TTC549 (cell line): ENCODE measurements around the gene LRRC39.

Experiments
- FAIRE-seq: peaks from 2 replicates; lab custom pipeline; 2012; peaks lifted over from hg19 to GRCh38; lab: Jason Lieb, UNC

Gene LRRC39

DNA sequence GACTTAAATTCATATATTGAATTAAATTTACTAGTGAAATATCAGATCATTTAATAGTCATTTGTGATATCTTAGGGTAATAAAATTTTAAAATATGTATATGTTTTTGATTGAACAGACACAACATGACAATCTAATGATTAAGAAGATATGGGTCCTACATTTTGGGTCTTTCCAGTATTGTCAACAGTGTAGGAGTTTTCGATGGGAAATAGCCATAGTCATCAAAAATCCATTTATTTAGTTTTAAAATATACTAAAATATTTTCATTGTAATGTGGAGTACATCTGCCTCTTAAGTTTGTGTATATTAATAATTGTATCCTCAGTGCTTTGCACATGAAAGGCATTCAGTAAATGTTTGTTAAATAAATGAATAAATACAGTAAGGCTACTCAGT is 31.1 kb downstream of the LRRC39 start:
- FAIRE-seq: peak; percentile 45

DNA sequence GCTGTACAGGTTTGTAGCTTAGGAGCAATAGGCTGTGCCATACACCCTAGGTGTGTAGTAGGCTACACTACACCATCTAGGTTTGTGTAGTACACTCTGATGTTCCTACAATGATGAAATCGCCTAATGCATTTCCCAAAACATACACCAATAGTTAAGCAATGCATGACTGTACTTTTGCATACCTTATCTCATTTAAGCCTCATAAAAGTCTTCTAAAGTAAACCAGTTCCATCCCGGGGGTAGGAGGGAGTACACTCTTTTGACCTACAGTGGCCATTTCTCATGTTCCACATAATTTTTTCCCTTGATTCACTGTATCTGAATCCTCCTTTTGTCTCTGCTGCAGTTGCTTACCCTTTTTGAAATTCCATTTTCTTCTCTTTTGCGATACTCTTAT is 32.9 kb downstream of the LRRC39 start:
- no peak for FAIRE-seq

DNA sequence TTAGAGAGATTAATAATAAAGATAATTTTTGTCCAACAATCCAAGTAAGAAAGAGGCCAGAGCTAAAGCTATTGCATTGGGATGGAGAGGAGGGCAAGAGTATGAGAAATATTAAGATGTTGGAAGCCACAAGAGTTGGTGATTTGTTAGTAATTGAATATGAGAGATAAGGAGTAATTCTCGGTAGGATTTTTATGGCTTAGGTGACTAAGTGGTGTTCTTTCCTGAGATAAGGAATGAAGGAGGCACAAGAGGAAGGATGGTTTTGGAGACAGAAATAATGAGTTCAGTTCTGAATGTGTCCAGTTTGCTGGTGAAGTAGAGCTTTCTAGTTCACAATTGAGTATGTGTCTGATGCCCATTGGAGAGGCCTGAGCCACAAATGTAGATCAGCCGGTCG is 35.7 kb downstream of the LRRC39 start:
- FAIRE-seq: no peak

DNA sequence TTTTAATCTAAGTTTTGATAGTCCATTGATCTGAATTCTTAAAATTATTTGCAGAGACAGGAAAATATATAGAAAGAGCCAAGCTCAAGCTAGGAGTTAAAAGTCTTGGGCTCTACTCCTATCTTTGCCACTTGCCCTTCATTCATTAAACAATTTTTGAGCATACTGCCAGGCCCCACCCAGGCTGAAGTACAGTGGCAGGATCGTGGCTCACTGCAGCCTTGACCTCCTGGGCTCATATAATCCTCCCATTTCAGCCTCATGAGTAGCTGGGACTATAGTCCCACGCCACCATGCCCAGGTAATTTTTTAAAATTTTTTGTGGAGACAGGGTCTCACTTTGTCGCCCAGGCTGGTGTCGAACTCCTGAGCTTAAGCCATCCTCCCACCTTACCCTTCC is 36.9 kb downstream of the LRRC39 start:
- no peak for FAIRE-seq

DNA sequence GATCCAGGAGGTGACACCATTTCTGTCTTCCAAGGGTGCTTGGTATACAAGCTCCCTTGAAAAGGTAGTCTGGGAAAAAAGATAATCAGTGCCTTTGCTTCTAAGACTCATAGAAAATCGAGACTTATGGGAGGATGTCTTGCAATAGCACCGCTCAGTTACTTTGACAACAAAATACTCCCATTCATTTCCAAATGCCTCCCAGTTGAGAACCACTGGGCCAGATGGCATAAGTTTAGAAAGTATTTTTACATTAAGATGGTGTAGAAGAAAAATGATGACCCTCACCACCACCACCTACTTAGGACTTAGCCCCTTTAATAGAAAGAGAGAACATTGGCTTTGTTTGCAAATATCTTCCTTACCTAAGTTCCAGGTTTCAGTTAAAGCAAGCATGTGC is 40.5 kb downstream of the LRRC39 start:
- FAIRE-seq: no peak

DNA sequence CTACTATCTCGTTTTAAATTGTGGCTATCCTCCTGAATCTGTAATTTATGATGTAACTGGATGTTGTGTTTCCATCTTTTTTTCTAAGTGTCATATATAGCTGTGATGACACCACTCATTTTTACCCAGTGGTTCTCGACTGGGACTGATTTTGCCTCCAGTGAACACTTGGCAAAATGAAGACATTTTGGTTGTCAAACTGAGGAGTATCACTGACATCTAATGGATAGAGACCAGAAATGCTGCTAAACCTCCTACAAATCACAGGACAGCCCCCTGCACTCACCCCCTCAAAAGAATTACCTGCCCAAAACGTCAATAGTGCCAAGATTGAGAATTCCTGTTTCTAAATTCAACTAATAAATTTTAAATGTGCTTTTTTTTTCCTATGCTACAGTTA is 43.2 kb downstream of the LRRC39 start:
- no peak for FAIRE-seq

DNA sequence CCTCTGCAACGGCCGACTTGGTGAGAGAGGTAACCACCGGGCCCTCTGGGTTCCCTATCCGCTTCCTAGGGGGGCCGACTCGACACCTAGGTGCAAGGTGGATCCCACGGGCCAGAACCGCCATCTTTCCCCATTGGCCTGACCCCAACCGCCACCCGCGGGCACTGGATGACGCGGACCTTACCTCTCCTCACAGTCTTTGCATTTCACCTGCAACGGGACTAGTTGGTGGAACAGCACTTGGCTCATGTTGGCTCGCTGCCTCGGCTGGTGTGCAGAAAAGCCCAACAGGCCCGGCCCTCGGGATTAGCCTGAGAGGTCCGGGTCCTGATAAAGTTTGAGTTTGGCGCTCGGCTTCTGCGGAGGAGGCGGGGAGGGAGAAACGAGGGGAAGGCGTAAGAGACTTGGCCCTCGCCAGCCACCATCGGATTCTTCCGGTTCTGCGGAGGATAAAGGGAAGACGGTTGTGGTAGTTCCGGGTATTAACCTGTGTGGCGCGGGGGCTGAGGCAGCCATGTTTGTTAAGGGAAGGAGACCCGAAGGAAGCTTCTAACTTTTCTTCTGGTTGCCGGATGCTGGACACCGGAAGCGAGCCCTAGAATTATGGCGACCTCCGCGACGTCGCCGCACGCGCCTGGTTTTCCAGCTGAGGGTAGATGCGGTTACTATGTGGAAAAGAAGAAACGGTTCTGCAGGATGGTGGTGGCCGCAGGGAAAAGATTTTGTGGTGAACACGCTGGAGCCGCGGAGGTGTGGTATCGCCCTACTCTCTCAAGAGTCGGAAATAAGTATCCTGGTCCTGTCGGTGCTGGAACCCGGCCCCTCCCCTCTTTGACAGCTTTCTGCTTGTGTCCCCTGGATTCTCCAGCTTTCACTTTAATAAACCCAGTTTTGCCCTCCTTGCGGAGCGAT is 45.2 kb downstream of the LRRC39 start, which contains the start of the genes SASS6 and TRMT13:
Gene SASS6, minus strand, starts transcription at position 365 of the 912 bp plus-strand sequence. Its CDS starts 116 bp downstream, at position 249.
Gene TRMT13, plus strand, starts transcription at position 598 of the 912 bp plus-strand sequence. Its CDS starts 6 bp downstream, at position 604.
- peak; percentile 93 for FAIRE-seq

DNA sequence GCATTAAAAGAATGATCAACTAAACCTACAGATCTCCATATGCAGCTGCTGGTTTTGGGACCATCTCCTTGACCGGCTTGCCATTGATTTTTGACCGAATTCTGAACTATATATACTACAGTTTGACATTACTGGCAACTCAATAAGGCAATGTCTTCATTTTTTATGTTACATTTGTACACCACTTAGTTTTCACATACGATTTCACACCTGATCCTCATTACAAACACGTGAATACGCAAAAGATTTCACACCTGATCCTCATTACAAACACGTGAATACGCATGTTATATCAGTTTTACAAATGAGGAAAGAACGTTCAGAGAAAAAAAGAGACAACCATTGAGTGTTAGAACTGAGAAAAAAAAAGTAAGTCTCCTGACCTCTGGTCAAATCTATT is 46.4 kb downstream of the LRRC39 start:
- no peak for FAIRE-seq

DNA sequence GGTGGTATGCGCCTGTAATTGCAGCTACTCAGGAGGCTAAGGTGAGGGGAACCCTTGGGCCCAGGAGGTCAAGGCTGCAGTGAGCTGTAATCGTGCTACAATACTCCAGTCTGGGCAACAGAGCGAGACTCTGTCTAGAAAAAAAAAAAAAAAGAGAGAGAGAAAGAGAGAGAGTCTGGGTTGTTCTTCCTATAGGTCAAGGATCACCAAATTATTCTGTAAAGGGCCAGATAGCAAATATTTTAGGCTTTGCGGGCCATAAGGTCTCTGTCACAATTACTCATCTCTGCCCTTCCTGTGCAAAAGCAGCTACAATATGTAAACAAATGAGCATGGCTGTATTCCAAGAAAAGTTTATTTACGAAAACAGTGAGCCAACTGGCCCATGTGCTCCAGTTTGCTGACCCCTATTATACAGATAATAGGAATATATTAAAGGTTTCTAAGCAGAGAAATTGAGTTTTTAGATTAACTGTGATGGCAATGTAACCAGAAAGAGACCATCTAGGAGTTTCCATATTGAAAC is 47.4 kb downstream of the LRRC39 start:
- no peak for FAIRE-seq

DNA sequence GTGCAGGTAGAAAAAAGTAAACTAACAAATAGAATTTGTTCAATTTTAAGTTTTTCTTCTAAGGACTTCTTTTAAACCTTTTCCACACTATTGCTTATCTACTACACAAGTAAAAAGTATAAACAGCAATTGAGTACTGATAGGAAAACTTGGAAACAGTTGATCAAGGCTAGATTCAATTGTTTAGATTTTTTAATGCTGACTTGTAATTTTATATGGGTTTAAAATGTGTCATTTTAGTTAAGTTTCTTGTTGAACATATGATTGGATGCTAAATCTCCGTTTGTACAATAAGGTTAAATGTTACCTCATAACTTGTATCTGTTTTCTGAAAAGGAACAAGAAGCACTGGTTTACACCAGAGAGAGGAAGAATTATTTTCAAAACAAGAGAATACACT is 50.8 kb downstream of the LRRC39 start:
- FAIRE-seq: no peak

DNA sequence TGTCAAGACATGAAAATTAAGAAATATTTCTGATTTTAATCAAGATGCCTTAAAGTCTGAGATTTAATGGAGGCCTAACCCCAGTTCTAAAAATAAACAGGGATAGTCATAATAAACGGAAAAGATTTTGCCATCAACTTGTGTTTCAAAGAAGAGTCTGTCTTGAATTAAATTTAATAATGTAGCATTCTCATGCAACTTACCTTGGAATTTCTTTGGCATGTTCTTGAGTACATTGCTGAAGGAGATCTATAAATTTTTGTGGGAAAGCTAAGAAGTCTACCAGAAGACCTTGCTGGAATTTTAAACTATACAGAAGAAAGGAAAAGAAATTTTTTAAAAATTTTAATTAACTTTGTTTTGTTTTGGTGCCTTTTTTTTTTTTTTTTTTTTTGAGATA is 55.9 kb downstream of the LRRC39 start:
- FAIRE-seq: no peak

DNA sequence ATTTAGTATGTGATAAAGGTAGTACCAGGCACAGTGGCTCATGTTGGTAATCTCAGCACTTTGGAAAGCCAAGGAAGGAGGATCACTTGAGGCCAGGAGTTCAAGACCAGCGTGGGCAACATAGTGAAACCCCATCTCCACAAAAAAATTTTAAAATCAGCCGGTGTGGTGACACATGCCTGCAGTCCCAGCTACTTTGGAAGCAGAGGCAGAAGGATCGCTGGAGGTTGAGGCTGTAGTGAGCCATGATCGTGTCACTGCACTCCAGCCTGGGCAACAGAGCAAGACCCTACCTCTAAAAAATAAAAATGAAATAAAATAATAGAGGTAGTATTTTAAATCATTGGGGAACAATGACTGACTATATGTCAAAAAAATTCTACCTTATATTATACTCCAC is 62.5 kb downstream of the LRRC39 start:
- FAIRE-seq: no peak

DNA sequence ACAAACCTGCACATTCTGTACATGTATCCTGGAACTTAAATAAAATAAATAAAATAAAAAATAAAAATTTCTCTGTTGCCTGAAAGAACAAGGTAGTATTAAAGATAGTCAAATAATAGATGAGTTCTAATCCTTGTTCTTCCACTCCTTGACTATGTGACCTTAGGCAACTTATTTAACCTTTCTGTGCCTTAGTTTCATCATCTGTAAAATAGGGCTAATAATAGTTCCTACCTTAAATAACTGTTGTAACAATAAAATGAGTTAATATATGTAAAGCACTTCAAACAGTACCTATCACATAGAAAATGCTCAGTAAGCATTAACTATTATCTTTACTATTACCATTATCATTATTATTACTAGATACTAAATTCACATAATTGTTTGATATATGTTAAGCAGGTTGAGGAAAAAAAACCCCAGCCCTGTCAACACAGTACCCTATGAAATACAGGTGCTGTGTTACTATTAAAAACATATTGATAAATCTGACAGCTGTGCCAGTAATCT is 68.4 kb downstream of the LRRC39 start:
- no peak for FAIRE-seq

DNA sequence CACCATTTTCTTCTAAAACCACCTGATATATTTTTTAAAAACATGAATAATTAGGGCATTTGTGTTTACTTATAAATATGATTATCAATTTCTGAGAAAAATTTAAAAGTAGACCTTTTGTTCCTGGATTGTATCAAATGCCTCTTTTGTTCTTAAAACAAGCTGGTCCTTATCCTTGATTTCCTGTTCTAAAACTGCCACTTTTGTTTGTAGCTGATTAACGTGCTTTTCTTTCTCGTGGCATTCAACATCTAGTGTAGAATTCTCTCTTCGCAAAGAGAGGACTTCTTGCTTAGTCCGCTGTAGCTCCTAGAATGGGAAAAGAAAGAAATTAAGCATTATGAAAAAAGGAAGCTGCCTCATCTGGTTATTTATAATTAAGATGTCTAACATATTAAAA is 70.4 kb downstream of the LRRC39 start:
- peak; percentile 13 for FAIRE-seq

DNA sequence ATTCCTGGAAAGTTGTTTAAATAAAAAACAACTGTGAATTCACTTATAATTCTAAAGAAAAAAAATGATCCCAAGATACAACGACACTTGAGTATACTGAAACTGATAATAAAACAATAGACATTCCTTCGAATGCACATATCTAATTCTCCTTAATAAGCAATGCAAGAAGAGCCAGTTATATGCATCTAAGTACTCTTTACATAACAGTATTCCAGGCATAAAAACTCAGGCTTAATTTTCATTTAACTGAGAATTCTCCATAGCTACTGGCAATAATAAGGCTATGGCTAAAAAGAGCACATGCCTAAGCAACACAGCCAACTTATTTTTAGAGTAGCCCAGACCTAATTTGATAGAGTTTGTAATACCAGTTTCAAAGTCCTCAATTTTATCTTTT is 76.5 kb downstream of the LRRC39 start:
- no peak for FAIRE-seq

DNA sequence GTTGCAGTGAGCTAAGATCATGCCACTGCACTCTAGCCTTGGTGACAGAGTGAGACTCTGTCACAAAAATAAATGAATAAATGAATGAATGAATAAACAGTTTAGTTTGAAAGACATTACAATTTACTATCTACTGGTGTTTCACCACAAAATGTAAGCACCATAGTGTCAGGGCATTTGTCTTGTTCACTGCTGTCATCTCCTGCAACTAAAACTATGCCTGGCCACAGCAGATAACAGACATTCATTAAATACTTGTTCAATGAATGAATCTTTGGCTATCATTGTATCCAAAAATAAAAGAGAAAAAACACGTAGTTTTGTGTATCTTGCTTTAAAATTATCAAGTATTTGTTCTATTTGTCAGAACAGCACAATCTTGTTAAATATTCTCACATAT is 77.9 kb downstream of the LRRC39 start:
- FAIRE-seq: no peak
